ENCODE measurements around the gene KCNMA1.

The KCNMA1 gene

DNA sequence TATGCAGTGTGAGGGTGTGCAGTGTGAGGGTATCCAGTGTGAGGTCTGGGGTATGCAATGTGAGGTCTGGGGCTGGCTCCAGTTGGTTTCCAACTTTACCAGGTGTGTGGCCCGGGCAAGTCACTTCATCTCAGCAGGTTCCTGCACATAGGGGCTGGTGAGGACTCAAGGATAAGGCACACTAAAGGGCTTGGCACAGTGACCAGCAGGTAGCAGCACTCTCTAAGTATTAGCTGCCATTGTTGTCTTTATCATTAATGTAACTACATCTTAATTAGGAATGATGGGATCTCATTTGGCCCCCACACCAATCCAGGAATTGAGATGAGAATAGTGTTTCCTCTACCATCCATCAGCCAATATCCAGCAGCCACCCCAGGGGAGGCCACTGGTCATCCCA is 117.3 kb downstream of the KCNMA1 start:
- TF ChIP-seq ZBTB7A (IDR thresholded peaks at IDR 0.05; ENCODE audit: low read depth) (no peak), RAD21 (IDR thresholded peaks at IDR 0.05; ENCODE audit: low read depth) (peak; percentile 47; the same call in 1 of the 2 replicates)

GRCh38 chr10:77518910-77519274 is 118.7 kb downstream of the KCNMA1 start:
- TF ChIP-seq CEBPB (IDR thresholded peaks at IDR 0.05) (no peak), ZBTB7A (IDR thresholded peaks at IDR 0.05; ENCODE audit: low read depth) (no peak), USF1 (IDR thresholded peaks at IDR 0.05) (no peak), CREB1 (IDR thresholded peaks at IDR 0.05; ENCODE audit: low read depth) (no peak), TAF1 (IDR thresholded peaks at IDR 0.05; ENCODE audit: low read depth) (no peak), TEAD4 (IDR thresholded peaks at IDR 0.05) (no peak), MAX (IDR thresholded peaks at IDR 0.05) (no peak), EP300 (IDR thresholded peaks at IDR 0.05; ENCODE audit: borderline replicate concordance) (no peak)
- TF ChIP-seq, protein P1, sequence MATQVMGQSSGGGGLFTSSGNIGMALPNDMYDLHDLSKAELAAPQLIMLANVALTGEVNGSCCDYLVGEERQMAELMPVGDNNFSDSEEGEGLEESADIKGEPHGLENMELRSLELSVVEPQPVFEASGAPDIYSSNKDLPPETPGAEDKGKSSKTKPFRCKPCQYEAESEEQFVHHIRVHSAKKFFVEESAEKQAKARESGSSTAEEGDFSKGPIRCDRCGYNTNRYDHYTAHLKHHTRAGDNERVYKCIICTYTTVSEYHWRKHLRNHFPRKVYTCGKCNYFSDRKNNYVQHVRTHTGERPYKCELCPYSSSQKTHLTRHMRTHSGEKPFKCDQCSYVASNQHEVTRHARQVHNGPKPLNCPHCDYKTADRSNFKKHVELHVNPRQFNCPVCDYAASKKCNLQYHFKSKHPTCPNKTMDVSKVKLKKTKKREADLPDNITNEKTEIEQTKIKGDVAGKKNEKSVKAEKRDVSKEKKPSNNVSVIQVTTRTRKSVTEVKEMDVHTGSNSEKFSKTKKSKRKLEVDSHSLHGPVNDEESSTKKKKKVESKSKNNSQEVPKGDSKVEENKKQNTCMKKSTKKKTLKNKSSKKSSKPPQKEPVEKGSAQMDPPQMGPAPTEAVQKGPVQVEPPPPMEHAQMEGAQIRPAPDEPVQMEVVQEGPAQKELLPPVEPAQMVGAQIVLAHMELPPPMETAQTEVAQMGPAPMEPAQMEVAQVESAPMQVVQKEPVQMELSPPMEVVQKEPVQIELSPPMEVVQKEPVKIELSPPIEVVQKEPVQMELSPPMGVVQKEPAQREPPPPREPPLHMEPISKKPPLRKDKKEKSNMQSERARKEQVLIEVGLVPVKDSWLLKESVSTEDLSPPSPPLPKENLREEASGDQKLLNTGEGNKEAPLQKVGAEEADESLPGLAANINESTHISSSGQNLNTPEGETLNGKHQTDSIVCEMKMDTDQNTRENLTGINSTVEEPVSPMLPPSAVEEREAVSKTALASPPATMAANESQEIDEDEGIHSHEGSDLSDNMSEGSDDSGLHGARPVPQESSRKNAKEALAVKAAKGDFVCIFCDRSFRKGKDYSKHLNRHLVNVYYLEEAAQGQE (IDR thresholded peaks at IDR 0.05; ENCODE audit: low read depth), result no peak

DNA sequence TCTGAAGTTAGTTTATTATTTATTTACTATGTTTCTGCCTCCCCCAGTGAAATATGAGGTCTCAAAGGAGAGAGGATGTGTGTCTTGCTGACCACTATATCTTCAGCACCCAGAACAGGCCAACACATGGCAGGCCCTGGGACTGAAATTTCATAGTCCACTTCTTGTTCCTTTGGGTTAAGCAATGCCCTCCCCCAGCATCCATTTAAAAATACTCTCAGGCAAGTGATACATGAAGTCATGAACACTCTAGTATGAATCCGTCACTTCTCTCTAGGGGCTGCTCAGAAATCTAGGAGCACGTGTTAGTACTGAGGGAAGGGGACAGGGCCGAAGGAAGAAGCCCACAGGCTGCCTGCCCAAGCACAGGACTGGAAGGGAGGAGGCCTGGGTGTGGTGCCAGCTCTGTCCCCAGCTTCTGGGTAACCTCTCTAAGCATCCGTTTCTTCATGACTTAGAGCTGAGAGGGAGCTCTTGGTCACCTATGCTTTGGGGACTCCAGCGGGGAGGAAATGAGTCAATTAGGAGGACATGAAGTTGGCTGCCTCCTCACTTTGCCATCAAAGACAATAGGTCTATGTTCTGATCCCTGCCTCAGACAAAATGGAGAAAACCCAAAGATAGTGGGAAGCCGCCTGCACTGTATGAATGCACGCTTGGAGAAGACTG is 119.2 kb downstream of the KCNMA1 start:
- no peak for TF ChIP-seq ZBTB7A (IDR thresholded peaks at IDR 0.05; ENCODE audit: low read depth)
- TF ChIP-seq YY1 (IDR thresholded peaks at IDR 0.05; ENCODE audit: low read depth), result no peak
- no peak for TF ChIP-seq MAX (IDR thresholded peaks at IDR 0.05)
- TF ChIP-seq, protein P1 (IDR thresholded peaks at IDR 0.05; ENCODE audit: low read depth), result no peak
- TF ChIP-seq RAD21 (IDR thresholded peaks at IDR 0.05; ENCODE audit: low read depth), result no peak
- TF ChIP-seq TCF12 (IDR thresholded peaks at IDR 0.05; ENCODE audit: low read depth), result no peak
- no peak for TF ChIP-seq USF1 (IDR thresholded peaks at IDR 0.05)
- no peak for TF ChIP-seq TAF1 (IDR thresholded peaks at IDR 0.05; ENCODE audit: low read depth)
- no peak for TF ChIP-seq TEAD4 (IDR thresholded peaks at IDR 0.05)
- no peak for TF ChIP-seq EGR1 (IDR thresholded peaks at IDR 0.05)

DNA sequence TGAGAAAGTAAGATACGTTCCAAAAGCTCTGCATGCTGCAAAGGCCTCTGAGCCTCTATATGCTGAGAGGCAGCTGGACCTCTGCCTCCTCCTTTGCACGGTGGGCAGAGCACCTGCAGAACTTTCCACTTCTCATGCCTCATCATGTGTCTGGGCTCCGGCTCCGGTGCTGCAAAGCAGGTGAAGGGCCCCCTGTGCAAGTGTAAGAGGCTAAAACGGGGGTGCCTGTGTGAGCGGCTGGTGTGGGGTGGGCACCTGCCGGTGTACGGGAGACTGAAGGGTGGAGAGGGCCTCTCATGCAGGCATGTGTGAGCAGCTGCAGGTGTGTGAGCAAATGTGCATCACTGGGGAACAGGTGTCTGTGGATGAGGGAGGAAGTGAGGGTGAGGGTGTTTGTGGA is 121.0 kb downstream of the KCNMA1 start:
- TF ChIP-seq FOXM1 (IDR thresholded peaks at IDR 0.05; ENCODE audit: borderline replicate concordance, low read depth), result no peak
- TF ChIP-seq, protein P1 (IDR thresholded peaks at IDR 0.05; ENCODE audit: low read depth), result no peak
- TF ChIP-seq ZBTB7A (IDR thresholded peaks at IDR 0.05; ENCODE audit: low read depth), result no peak
- TF ChIP-seq CREB1 (IDR thresholded peaks at IDR 0.05; ENCODE audit: low read depth), result no peak
- TF ChIP-seq EGR1 (IDR thresholded peaks at IDR 0.05), result no peak
- no peak for TF ChIP-seq CEBPB (IDR thresholded peaks at IDR 0.05)
- no peak for TF ChIP-seq TEAD4 (IDR thresholded peaks at IDR 0.05)
- no peak for TF ChIP-seq NFIC (IDR thresholded peaks at IDR 0.05)
- TF ChIP-seq TAF1 (IDR thresholded peaks at IDR 0.05; ENCODE audit: low read depth), result no peak
- no peak for TF ChIP-seq USF1 (IDR thresholded peaks at IDR 0.05)
- no peak for TF ChIP-seq RAD21 (IDR thresholded peaks at IDR 0.05; ENCODE audit: low read depth)

Data from Ishikawa (cell line).